SK-N-MC (cell line): ENCODE measurements around the gene RNF13.

ENCODE experiments used
- EZH2 ChIP-seq: fragments of 200-600 bp; sonication (generic); IDR thresholded peaks from one replicate; pipeline ENCODE4 v1.6.1; 2017; ENCODE audit warnings: antibody characterized with exemption
- FOXP2 ChIP-seq: optimal IDR thresholded peaks from 2 replicates; pipeline ENCODE3; 2011; ENCODE audit warnings: mild to moderate bottlenecking, moderate library complexity; ENCODE audit not compliant: insufficient read depth; ENCODE audit errors: extremely low read length, control extremely low read depth
- POLR2AphosphoS5 ChIP-seq: IDR thresholded peaks from 2 replicates; pipeline ENCODE4 v1.6.1; 2012; ENCODE audit warnings: mild to moderate bottlenecking, low read depth, low read length, borderline replicate concordance

DNA sequence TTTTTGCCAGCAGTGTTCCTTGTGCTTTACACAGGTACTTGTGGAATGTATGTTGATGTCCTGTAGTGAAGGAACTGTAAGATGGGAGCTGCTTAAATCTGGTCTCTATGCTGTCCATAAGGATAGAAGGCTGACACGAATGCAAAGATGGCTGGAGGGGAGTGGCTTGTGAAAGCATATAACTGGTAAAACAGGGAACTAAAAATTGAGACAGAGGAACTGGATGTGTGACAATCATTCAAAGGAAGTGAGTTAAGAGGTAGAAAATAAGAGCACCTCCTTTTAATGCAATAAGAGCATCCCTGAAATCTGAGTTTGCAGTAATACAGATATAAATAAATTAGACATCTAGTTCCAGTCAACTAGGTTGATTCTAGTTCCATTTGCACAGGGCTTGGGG is 35.2 kb downstream of the RNF13 start:
- TF ChIP-seq EZH2 (no peak), POLR2AphosphoS5 (no peak), FOXP2 (no peak)
